Adipose tissue (tissue), 3 donors: ENCODE measurements around the gene LAMA2. TPM values are rescaled to one million over a fixed set of nuclear protein-coding genes. Genes with fewer than 3 reads are reported as not detected.

Source experiments
- H3K27ac ChIP-seq: one replicate; pipeline ENCODE4 v1.5.1; 2013; ENCODE audit warnings: low read depth, low read length
- WGBS, 3 donors: extraction: QIAGEN DNeasy Blood & Tissue Kit; methylation state at CpG; one replicate each; pipeline ENCODE4 v1.1.7; 2013; 5-methylcytosine and 5-hydroxymethylcytosine counted together
- polyA plus RNA-seq, 3 donors: library from polyadenylated mRNA; stranded (reverse); fragments of 200-250 nt; gene quantifications; one replicate each; pipeline ENCODE4 v1.2.3, GENCODE V29; 2013
- donor health status: healthy with polysubstance abuse.
- donor health status: Bipolar disorder and iron deficiency.
- donor health status: healthy.

LAMA2 gene
- polyA plus RNA-seq, 3 donors = 9.7 to 36.0 (median 26.0) TPM

- 31 to 43% (median 42%) methylated on average over 1 of the region's 1 CpG for WGBS, 3 donors
These were observed 333.1 kb downstream of the LAMA2 start for GRCh38 chr6:129215916-129216520.

GRCh38 chr6:129217701-129218100 lies 334.8 kb downstream of the LAMA2 start:
- no peak overlapping the region for H3K27ac ChIP-seq

More at GRCh38 chr6:129215916-129216520, 333.1 kb downstream of the LAMA2 start:
- no peak overlapping the region for H3K27ac ChIP-seq

- 77 to 92% (median 92%) methylated on average over 9 of the region's 9 CpGs for WGBS, 3 donors
- H3K27ac ChIP-seq = no peak overlapping the region
These were observed 350.7 kb downstream of the LAMA2 start for GRCh38 chr6:129233458-129234134.

GRCh38 chr6:129235167-129236000 lies 352.4 kb downstream of the LAMA2 start:
- WGBS, 3 donors = 47 to 60% (median 60%) methylated on average over 2 of the region's 2 CpGs
- H3K27ac ChIP-seq = no peak overlapping the region

GRCh38 chr6:129236001-129236517 lies 353.1 kb downstream of the LAMA2 start:
- WGBS, 3 donors = 51 to 63% (median 53%) methylated on average over 4 of the region's 4 CpGs

GRCh38 chr6:129238991-129239390 lies 356.1 kb downstream of the LAMA2 start:
- H3K27ac ChIP-seq = no peak overlapping the region
- 65 to 86% (median 78%) methylated on average over 1 of the region's 1 CpG for WGBS, 3 donors

More at GRCh38 chr6:129236001-129236517, 353.1 kb downstream of the LAMA2 start:
- H3K27ac ChIP-seq = no peak overlapping the region

GRCh38 chr6:129239825-129240491 lies 357.0 kb downstream of the LAMA2 start:
- WGBS, 3 donors = 85 to 95% (median 93%) methylated on average over 10 of the region's 10 CpGs
- H3K27ac ChIP-seq = no peak overlapping the region

- WGBS, 3 donors = 57 to 95% (median 88%) methylated on average over 2 of the region's 2 CpGs
These were observed 357.5 kb downstream of the LAMA2 start for GRCh38 chr6:129240492-129240853.

GRCh38 chr6:129242546-129242945 lies 359.6 kb downstream of the LAMA2 start:
- H3K27ac ChIP-seq = no peak overlapping the region
- 74 to 87% (median 76%) methylated on average over 2 of the region's 2 CpGs for WGBS, 3 donors

More at GRCh38 chr6:129240492-129240853, 357.5 kb downstream of the LAMA2 start:
- H3K27ac ChIP-seq = no peak overlapping the region

- no peak overlapping the region for H3K27ac ChIP-seq
- 60 to 85% (median 83%) methylated on average over 2 of the region's 2 CpGs for WGBS, 3 donors
These were observed 360.4 kb downstream of the LAMA2 start for GRCh38 chr6:129243377-129243776.

- no peak overlapping the region for H3K27ac ChIP-seq
- 60 to 76% (median 62%) methylated on average over 4 of the region's 4 CpGs for WGBS, 3 donors
These were observed 366.0 kb downstream of the LAMA2 start for GRCh38 chr6:129248946-129249345.

GRCh38 chr6:129251669-129252376 lies 368.9 kb downstream of the LAMA2 start:
- no peak overlapping the region for H3K27ac ChIP-seq
- 64 to 67% (median 65%) methylated on average over 13 of the region's 13 CpGs for WGBS, 3 donors

- H3K27ac ChIP-seq = no peak overlapping the region
- 35 to 57% (median 52%) methylated on average over 6 of the region's 6 CpGs for WGBS, 3 donors
These were observed 369.6 kb downstream of the LAMA2 start for GRCh38 chr6:129252377-129253071.

- WGBS, 3 donors = 44 to 63% (median 55%) methylated on average over 1 of the region's 1 CpG
- no peak overlapping the region for H3K27ac ChIP-seq
These were observed 370.3 kb downstream of the LAMA2 start for GRCh38 chr6:129253242-129253641.

- WGBS, 3 donors = 62 to 84% (median 82%) methylated on average over 6 of the region's 6 CpGs
- no peak overlapping the region for H3K27ac ChIP-seq
These were observed 370.8 kb downstream of the LAMA2 start for GRCh38 chr6:129253727-129254126.

GRCh38 chr6:129257196-129257595 lies 374.3 kb downstream of the LAMA2 start:
- H3K27ac ChIP-seq = no peak overlapping the region

GRCh38 chr6:129262661-129263060 lies 379.7 kb downstream of the LAMA2 start:
- H3K27ac ChIP-seq = no peak overlapping the region
- WGBS, 3 donors = 20 to 42% (median 41%) methylated on average over 1 of the region's 1 CpG
